ENCODE data around the gene DUSP2.
A peak's percentile ranks its signal among the peaks of the same experiment; 100 is the strongest.

DUSP2 gene

DNA sequence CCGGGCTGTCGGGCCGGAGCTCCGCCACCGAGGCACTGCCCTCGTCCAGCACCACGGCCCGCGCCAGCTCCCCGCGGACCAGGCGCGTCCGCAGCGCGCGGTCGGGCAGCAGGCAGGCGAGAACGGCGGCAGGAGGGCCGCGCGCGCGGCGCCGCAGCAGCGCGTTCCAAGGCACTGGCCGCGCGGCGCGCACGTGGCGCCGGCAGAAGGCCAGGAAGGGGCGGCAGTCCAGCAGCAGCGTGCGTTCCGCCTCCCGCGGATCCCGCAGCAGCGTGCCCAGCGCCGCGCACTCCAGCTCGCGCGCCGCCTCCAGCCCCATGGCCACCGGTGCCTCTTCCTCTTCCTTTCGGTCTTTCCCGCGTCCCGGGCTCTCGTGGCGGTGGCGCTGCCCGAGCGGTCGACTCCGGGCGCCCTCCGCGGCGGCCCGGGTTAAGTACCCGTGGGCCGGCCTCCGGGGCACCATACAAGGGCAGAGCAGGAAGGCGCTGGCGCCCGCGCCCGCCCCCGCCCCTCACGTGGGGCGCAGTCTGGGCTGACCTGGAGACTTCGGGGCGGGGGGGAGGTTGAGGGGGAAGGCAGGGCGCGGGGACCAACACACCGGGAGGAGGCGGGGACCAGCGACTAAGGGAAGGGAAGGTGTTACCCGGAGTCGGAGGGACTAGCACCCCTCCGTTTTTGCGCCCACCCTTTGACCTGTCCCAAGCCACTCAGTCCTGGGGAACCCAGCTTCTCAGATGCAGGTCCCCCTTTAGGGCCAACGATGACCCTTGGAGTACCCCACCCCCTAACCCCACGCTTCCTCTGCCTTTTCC is at the start of gene DUSP2:
Gene DUSP2 (minus strand): TSS at position 405 of the 812 bp plus-strand sequence. CDS start 86 bp downstream, at position 319.
- no peak for DNase-seq

GRCh38 chr2:96191937-96192670 is 46.9 kb upstream of the DUSP2 start:
- DNase-seq = no peak

DNA sequence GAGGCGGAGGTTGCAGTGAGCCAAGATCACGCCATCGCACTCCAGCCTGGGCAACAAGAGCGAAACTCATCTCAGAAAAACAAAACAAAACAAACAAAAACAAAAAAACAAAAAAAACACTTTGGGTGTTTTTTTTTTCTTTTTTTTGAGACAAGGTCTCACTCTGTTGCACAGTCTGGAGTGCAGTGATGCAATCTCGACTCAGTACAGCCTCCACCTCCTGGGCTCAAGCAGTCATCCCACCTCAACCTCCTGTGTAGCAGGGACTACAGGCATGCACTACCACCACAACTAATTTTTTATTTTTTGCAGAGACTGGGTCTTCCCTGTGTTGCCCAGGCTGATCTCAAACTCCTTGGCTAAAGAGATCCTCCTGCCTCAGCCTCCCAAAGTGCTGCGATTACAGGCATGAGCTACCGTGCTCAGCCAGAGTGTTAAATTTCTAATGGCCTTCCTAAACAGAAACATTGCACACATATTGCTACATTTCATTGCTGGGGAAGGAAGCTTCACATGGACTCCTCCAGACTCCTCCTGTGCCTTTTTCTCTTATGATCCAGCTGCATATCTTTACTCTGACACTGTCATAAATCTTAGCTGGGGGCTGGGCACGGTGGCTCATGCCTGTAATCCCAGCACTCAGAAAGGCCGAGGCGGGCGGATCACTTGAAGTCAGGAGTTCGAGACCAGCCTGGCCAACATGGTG is 43.7 kb upstream of the DUSP2 start:
- DNase-seq = no peak

DNA sequence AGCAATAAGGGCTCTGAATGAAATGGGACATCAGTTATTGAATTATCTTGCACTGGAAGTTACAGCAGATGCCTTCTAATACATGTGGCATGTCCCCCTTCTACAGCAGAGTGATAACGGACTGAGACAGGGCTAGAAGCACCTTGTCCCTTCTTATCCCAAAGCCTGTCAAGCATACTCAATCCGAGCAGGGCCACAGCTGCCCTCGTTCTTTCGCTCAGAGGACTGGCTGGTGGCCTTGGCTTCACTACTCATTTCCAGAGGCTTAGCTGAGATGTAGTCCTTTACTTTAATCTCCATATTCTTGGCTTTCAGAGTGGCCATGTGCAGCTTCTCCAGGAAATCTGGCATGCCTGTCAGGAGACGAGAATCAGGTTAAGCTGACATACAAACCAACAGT is 41.3 kb upstream of the DUSP2 start:
- DNase-seq = no peak

DNA sequence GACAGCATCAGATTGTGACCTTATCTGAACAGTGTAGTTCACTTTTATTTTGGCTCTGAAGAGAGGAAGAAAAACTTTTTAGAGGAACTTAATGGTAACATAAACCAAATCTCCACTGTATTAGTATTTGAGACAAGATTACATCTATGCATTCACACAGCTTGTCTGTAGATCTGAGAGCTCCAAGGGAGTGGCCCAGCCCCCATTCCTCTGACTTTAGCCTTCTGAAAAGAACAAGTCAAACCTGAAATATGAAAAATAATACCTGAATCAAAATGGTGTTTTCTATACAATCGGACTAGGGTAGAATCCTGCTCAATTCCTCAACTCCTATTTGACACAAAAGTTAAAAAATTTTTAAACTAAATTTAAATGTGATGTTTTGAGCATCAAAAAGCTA is 40.3 kb upstream of the DUSP2 start:
- DNase-seq = no peak

DNA sequence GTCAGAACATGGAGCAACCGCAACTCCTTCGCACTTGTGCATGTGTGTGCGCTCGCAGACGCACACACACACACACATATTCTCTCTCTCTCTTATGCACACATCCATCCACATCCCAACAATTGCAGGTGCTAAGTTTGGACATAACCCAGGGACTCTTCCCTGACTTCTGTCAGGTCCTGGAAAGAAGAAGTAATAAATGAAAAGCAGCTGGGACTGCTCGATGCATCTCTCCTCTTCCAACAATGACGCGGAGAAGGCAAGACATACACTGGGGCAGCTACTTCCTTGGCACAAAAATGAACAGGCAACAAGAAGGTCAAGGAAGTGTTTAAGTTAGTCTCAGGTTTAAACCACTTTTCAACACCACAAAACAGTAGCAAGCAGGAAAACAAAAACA is 39.7 kb upstream of the DUSP2 start:
- DNase-seq = no peak

GRCh38 chr2:96184188-96184587 is 38.9 kb upstream of the DUSP2 start:
- no peak for DNase-seq

GRCh38 chr2:96181529-96181928 is 36.3 kb upstream of the DUSP2 start:
- DNase-seq = no peak

- no peak for DNase-seq
These were observed 35.3 kb upstream of the DUSP2 start for GRCh38 chr2:96180521-96180920.

DNA sequence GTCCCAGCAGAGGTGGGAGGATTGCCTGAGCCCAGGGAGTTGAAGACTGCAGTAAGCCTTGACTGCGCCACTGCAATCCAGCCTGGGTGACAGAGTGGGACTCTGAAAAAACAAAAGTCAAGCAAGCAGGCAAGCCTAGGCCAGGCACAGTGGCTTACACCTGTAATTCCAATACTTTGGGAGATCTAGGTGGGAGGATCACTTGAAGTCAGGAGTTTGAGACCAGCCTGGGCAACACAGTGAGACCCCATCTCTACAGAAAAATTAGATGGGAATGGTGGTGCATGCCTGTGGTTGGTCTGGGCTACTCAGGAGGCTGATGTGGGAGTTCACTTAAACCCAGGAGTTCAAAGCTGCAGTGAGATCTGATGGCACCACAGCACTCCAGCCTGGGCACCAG is 34.8 kb upstream of the DUSP2 start:
- no peak for DNase-seq

DNA sequence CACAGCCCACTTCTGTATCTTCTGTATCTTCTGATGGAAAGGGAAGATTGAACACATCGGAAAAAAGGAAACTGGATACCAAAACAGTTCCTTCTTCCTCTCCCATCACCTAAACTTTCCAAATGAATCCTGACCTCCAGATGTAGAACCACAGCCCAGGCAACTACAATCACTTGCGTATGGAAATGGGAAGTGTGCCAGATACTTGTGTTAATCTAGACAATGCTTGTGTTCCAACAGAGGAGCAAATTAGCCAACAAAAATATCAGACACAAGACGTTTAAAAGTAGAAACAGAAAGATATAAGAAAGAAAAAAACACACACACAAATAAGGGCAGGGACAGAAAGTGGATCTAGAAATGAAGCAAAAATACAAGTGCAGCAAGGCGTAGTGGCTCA is 31.4 kb upstream of the DUSP2 start:
- no peak for DNase-seq

GRCh38 chr2:96175951-96176350 is 30.7 kb upstream of the DUSP2 start:
- no peak for DNase-seq

GRCh38 chr2:96174251-96175144 is 29.3 kb upstream of the DUSP2 start:
- peak; percentile 56 to 67 for DNase-seq

GRCh38 chr2:96171831-96172230 is 26.6 kb upstream of the DUSP2 start:
- no peak for DNase-seq

DNA sequence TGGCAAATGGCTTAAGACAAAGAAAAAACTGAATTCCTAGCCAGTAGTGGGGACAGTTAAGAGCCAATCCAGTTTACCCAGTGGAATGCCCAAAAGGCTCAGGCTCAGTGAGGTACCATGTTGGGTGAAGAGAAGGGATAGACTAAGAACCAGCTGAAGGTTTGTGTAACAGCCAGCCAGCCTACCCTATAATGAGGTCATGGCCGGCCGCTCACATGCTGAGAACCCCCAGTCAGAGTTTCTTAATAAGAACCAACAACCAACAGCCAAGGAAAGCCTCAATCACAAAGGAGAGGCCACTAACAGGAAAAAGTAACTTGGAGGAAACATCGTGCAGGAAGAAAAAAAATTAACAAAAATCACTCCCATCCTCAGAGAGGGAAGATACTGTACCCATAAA is 25.4 kb upstream of the DUSP2 start:
- DNase-seq = no peak

- DNase-seq = no peak
These were observed 24.7 kb upstream of the DUSP2 start for GRCh38 chr2:96169868-96170507.

GRCh38 chr2:96167407-96168013 is 22.3 kb upstream of the DUSP2 start:
- DNase-seq = no peak

DNA sequence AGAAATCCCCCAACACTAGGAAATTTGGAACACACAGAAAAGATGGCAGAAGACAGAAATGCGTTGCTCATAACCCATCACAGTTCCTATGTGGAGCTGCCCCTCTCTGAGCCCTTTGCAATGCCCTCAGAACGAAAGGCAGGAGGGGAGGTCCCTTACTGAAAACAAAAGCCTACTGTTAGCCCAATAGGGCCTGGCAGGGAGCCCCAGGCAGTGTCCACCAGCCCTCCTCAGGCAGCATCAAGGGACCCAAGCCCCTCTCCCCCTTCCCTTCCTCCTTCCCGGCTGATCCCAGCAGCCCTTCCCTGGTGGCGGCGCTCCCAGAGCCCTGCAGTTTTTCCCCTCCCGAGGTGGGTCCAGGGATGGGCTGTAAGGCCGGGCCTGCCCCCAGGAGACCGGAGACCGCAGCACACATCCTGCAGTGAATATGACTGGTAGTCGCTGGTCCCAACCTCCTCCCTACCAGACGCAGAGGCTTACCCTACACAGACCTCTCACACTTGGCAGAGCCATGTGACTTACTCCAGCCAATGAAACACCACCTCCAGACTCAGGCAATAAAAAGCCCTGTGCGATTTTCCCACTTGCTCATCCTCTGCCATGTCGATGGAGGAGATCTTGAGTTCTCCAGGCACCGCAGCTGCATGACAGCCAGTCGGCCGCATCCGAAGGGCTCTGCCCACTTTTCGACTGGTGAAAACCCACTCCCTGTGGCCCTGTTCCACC is 19.4 kb upstream of the DUSP2 start:
- no peak for DNase-seq

GRCh38 chr2:96163768-96164429 is 18.7 kb upstream of the DUSP2 start:
- no peak for DNase-seq

DNA sequence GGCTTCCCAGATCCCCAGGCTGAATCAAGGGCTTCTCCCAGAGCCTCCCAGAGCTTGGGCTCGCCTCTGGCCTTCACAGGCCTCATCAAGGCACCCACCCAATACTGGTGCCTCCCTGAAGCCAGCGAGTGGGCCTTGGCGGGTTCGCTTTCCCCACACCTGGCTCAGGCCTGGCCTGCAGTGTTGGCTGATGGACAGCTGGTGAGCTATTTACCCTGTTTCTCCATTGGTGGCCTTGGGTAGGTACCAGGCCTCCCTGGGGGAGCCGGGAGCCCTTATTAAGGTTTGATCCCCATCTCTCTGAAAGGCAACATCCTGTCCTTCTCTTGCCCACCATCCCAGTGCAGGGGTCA is 18.2 kb upstream of the DUSP2 start:
- DNase-seq = no peak

DNA sequence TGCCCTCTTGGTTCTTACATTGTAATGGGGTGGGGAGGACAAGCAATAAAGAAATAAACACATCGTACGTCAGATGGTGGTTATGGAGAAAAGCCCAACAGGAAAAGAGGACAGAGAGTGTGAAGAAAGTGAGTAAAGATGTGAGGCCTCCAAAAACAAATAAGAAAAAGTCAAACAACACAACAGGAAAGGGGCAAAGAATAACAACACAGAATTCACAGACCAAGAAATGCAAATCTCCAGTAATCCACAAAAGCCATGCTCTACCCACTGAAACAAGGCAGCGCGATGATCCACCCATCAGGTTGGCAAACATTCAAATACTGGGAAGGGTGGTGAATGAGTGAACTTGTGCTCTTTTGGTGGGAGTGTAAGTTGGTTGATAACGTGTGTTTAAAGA is 16.7 kb upstream of the DUSP2 start:
- DNase-seq = no peak
